ENCODE measurements around the gene RNF213. TPM values are rescaled to one million over a fixed set of nuclear protein-coding genes. Genes with fewer than 3 reads are reported as not detected.

RNF213 gene
- total and polyA plus RNA-seq, 10 donors, result 36.7 to 481 (median 337) TPM

DNA sequence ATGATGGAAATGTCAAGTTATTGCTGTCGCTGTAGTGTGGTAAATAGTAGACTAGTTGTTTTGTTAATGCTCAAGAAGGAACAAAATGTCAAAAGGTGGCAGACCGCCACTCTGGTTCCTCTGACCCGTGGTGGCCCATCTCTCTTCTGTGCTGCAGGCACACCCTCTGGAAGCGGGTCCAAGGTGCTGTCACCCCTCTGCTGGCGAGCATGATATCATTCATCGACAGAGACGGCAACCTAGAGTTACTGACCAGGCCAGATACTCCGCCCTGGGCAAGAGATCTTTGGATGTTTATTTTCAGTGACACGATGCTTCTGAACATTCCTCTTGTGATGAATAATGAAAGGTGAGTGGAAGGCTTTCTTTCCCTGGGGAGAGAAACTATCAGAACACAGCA, 97.5 kb downstream of the RNF213 start:
- Histone ChIP-seq H3K27ac (no peak overlapping the region), H3K4me3 (no peak overlapping the region), H3K4me1 (peaks cover 0 to 8% (median 0%) of the 10 kb centered on the region in 6 donors), H3K27me3 (replicated peaks in 1 of 7) (no peaks in the 10 kb centered on the region), H3K36me3 (peaks cover 15 to 97% (median 94%) of the 10 kb centered on the region in 6 donors), H3K9me3 (peaks cover 0 to 9% (median 0%) of the 10 kb centered on the region in 8 donors)
- DNase-seq, result peak; percentile 24
- TF ChIP-seq POLR2AphosphoS5 (IDR thresholded peaks at IDR 0.05) (peak in 1 of 3 donors; percentile 7), POLR2A (IDR thresholded peaks at IDR 0.05) (no peak)
- WGBS, 5 donors, result 93 to 97% (median 95%) methylated on average over 9 of the region's 9 CpGs
- intact Hi-C loops (cut with DNase I; ENCODE audit: low total_unique reads), result no loop called here

DNA sequence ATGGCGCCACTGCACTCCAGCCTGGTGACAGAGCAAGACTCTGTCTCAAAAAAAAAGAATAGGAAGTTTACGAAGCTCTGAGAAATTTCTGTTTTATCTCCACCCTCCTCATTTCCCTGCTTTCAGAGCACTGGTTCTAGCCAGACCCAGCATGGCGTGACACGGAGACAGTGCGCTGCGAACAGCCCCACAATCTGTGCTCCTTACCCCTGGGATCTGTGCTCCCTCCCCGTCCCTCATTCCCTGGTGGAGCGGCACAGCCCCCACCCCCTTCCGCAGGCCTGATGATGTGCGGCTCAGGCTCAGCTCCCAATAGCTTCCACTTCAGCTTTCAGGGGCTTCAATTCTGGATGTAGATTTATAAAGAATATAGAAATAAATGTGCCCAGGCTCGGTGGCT, 98.2 kb downstream of the RNF213 start:
- peaks cover 0 to 9% (median 0%) of the 10 kb centered on the region in 8 donors for H3K9me3 ChIP-seq
- H3K27me3 ChIP-seq (replicated peaks in 1 of 7), result no peaks in the 10 kb centered on the region
- peaks cover 0 to 16% (median 3%) of the 10 kb centered on the region in 6 donors for H3K4me1 ChIP-seq
- H3K36me3 ChIP-seq, result peaks cover 20 to 97% (median 94%) of the 10 kb centered on the region in 6 donors
- no peak overlapping the region for H3K27ac ChIP-seq
- TF ChIP-seq CTCF (IDR thresholded peaks at IDR 0.05 in 8 of 11, conservative IDR thresholded peaks at IDR 0.05 in 3 of 11) (no peak), POLR2AphosphoS5 (IDR thresholded peaks at IDR 0.05) (peak in 1 of 3 donors; percentile 60)
- 89 to 95% (median 90%) methylated on average over 10 to 11 of the region's 11 CpGs for WGBS, 5 donors
- no peak overlapping the region for H3K4me3 ChIP-seq
- peak; percentile 40 for DNase-seq
- intact Hi-C loops (cut with DNase I; ENCODE audit: low total_unique reads), result no loop called here

DNA sequence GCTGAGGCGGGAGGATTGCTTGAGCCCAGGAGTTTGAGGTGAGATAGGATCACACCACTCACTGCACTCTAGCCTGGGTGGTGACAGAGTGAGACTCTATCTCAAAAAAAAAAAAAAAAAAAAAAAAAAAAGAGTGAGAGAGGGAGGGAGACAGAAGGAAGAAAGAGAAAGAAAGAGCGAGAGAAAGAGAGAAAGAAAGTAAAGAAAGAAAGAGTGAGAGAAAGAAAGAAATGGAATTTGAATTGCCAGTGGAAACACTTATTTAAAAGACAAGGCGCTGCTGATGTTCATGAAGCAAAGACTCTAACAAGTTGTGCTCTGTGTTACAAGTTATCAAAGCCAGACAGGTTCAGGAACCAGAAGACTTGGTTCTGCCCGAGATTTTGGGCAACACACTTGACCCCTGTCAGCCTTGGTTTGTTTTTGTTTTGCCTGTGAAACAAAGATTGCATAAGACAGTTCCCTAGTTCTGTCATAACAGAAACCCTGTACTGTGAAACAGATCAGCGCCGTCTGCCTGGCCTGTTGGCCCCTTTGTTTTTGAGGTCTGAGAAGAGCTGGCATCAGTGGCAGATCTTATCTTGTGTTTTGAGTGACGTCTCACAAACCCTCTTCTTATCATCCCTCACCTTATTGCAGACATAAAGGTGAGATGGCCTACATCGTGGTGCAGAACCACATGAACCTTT, 98.9 kb downstream of the RNF213 start:
- WGBS, 5 donors, result 75 to 85% (median 82%) methylated on average over 8 of the region's 8 CpGs
- H3K27ac ChIP-seq, result no peak overlapping the region
- H3K27me3 ChIP-seq (replicated peaks in 1 of 7), result no peaks in the 10 kb centered on the region
- peaks cover 0 to 9% (median 0%) of the 10 kb centered on the region in 8 donors for H3K9me3 ChIP-seq
- peaks cover 19 to 97% (median 94%) of the 10 kb centered on the region in 6 donors for H3K36me3 ChIP-seq
- no peak for TF ChIP-seq CTCF (IDR thresholded peaks at IDR 0.05 in 8 of 11, conservative IDR thresholded peaks at IDR 0.05 in 3 of 11)
- no peak for TF ChIP-seq POLR2A (IDR thresholded peaks at IDR 0.05)
- peak in 1 of 3 donors; percentile 13 for TF ChIP-seq POLR2AphosphoS5 (IDR thresholded peaks at IDR 0.05)
- no peak overlapping the region for H3K4me3 ChIP-seq
- H3K4me1 ChIP-seq, result peaks cover 0 to 16% (median 3%) of the 10 kb centered on the region in 6 donors
- DNase-seq, result peak; percentile 17
- intact Hi-C loops (cut with DNase I; ENCODE audit: low total_unique reads), result no loop called here

DNA sequence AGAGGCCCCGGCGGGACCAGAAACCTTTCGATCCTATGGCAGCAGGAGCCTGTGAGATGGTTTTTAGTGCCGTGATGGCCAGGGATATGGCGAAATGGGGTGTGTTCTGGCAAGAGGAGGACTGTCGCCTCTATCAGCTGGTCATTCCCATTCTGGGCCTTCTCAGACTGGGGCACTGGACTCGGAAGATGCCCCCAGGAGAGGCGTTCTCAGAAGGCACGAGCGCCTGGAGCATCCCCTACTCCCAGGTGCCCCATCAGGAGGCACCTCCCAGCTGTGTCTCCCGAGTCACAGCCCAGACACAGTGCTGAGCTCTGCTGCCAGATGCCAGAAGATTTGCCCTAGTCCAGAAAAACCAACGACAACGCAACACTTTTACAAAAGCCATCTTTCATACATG, 99.7 kb downstream of the RNF213 start:
- peaks cover 0 to 16% (median 3%) of the 10 kb centered on the region in 6 donors for H3K4me1 ChIP-seq
- peaks cover 0 to 9% (median 0%) of the 10 kb centered on the region in 8 donors for H3K9me3 ChIP-seq
- peak; percentile 4 for DNase-seq
- no peaks in the 10 kb centered on the region for H3K27me3 ChIP-seq (replicated peaks in 1 of 7)
- intact Hi-C loops (cut with DNase I; ENCODE audit: low total_unique reads), result no loop called here
- no peak overlapping the region for H3K27ac ChIP-seq
- WGBS, 5 donors, result 94 to 97% (median 96%) methylated on average over 13 of the region's 13 CpGs
- peaks cover 19 to 99% (median 97%) of the 10 kb centered on the region in 6 donors for H3K36me3 ChIP-seq
- TF ChIP-seq POLR2AphosphoS5 (IDR thresholded peaks at IDR 0.05) (peak in 1 of 3 donors; percentile 26), CTCF (IDR thresholded peaks at IDR 0.05 in 8 of 11, conservative IDR thresholded peaks at IDR 0.05 in 3 of 11) (no peak)
- H3K4me3 ChIP-seq, result no peak overlapping the region
